Daoy (cell line): ENCODE results near the gene LCN1. TPM values are rescaled to one million over a fixed set of nuclear protein-coding genes. Genes with fewer than 3 reads are reported as not detected.
"Not testable (repeated sequence)": the region's sequence is repeated elsewhere in the genome, so short reads cannot be mapped to it uniquely, and the experiment has no call there.

ENCODE experiments used
- DNase-seq: peaks from one replicate; pipeline ENCODE4 v3.0.0-alpha.2; 2015; ENCODE audit warnings: low read depth
- total RNA-seq: library from RNA; depleted of rRNA; stranded (reverse); fragments of >200 nt; shearing (Covaris generic); gene quantifications from 2 replicates; pipeline ENCODE4 v1.2.3, GENCODE V29; 2014

Gene LCN1
- total RNA-seq, 1 experiment from 2014 or later = not detected

DNA sequence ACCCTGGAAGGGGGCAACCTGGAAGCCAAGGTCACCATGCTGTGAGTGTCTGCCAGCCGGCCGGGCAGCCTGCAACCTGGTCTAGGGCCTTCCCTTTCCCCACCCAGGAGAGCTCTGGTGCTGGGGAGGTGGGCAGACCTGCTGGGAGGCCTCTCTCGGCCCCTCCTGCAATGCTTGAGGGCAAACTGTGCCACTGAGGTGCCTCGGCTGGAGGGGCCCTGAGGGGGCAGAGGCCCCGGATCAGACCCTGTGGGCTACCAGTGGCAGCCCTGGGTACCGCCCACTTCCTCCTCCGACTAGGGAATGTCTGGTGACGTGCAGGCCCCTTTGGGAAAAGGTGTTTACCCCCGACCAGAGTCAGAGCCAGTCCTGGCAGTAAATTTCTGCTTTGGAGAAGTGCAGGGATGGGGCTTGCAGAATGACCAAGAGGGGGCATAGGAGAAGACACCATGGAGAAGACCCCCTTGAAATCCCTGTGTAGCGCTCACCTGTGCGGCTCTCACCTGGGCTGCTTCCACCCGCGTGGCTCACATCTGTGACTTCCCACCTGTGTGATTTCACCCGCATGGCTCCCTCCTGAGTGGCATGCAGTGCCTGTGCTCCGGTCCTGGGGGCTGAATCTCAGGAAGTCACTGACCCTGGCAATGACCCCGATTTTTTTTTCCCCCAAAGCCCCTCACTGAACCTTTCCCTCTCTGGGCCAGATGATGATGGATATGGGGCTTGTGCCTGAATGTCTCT is 1.1 kb downstream of the LCN1 start:
- DNase-seq = no peak

DNA sequence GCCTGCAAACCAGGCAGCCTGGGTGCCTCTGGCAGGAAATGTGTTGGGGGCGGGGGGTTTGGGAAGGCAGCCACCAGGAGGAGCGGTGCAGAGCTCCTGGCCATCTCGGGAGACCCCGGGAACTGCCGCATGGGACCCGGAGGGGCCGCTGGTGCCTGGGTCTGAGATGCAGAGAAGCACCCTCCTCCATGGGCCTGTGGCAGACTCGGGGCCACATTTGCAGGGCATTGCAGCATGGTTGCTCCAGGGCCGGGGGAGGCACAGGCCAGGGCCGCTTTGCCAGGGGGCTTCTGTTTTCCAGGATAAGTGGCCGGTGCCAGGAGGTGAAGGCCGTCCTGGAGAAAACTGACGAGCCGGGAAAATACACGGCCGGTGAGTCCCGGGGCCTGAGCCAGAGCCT is 1.7 kb downstream of the LCN1 start:
- DNase-seq = no peak

DNA sequence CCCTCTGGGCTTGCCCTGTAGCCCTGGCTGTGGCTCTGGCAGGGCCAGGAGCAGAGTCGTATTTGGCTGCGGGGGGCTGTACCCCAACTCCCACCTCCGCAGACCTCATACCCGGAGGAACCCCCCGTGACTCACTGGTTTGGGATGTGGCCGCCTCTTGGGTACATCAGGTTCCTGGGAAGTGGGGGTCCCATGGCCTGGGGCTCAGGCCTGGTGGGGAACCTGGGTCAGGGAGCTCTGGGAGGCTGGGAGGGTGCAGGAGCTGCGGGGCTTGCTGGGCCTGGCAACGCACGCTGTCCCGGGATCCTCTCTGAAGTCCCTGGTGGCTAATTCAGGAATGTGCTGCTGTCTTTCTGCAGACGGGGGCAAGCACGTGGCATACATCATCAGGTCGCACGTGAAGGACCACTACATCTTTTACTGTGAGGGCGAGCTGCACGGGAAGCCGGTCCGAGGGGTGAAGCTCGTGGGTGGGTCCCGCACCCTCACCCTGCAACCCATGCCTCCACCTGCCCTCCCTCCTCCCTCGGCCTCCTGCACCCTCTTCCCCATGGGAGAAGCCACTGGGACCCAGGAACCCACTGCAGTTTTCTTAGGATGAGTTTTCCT is 2.4 kb downstream of the LCN1 start:
- DNase-seq = no peak

DNA sequence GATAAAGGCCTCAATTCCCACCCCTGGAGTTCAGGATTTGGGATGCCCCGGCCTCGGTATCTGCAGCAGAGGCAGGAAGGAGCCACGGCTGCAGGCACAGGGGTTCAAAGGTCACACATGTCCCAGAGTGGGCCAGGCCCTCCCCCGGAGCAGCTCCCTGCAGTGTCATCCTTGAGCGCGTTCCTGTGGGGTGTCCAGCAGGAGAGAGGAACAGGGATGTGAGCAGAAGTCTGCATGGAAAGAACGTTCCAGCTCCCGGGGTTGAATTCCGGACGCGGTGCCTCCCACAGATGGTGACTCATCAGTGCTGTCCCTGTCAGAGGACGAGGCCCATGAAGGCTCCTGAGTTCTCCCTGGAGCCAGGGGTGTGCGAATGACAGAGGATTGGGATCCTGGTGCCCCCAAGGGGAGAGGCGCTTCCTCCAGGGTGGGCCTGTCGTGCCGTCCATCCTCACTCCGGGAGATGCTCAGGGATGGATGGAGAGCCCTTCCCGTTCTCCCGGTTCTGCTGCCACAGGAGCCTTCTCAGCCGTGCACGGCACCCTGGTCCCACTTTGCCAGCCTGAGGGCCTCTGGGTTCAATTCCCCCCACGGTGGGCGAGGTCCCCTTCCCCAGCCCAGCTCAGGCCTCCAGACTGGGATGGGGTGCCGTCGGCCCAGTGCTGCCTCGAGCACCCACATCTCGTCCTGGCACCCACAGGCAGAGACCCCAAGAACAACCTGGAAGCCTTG is 3.1 kb downstream of the LCN1 start:
- DNase-seq = peak; percentile 57

DNA sequence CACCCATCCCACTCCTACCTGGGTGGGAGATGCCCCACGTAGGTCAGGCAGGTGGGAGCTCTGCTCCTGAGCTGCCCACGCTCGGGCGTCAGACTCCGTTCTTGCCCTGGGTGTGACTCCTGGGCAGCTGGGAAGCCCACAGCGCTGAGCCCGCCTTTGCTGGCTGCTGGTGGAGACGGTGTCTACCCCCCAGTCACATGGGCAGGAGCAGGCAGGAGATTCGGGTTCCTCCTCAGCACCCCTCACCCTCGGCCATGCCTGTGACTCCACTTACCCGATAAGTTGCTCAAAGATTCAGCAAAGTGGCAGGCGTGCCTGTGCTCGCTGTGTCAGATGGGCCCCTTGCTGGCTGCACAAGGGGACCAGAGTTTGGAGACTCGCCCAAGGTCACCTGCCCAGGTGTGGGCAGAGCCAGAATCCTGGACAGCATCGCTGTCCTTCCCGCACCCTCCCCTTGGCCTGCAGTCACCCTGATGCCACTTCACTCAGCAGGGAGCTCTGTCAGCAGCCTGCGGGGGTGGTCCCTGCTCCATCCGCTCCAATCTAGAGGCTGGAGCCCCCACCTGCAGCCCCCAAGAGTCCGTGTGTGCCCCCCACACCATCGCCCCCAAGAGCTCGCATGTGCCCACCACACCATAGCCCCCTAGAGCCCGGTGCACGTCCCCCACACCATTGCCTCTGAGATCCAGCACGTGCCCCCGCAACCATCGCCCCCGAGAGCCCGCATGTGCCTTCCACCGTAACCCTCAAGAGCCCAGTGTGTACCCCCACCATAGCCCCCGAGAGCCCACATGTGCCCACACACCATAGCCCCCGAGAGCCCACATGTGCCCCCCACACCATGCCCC is 4.2 kb downstream of the LCN1 start:
- no peak for DNase-seq

DNA sequence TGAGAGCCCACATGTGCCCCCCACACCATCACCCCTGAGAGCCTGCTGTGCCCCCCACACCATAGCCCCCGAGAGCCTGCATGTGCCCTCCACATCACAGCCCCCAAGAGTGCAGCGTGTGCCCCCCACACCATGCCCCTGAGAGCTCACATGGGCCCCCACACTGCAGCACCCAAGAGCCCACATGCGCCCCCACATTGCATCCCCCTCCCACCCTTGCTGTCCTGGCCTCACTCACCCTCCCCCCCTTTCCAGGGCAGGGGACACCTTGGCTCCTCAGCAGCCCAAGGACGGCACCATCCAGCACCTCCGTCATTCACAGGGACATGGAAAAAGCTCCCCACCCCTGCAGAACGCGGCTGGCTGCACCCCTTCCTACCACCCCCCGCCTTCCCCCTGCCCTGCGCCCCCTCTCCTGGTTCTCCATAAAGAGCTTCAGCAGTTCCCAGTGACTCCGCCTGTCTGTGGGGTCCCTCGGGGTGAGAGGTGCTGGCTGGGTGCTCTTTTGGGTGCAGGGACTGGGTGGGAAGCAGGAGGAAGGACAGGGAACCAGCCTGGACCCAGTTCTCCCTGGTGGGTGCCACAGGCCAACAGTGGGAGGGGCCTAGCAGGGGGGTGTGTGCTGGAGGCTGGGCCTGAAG is 5.0 kb downstream of the LCN1 start:
- no peak for DNase-seq

DNA sequence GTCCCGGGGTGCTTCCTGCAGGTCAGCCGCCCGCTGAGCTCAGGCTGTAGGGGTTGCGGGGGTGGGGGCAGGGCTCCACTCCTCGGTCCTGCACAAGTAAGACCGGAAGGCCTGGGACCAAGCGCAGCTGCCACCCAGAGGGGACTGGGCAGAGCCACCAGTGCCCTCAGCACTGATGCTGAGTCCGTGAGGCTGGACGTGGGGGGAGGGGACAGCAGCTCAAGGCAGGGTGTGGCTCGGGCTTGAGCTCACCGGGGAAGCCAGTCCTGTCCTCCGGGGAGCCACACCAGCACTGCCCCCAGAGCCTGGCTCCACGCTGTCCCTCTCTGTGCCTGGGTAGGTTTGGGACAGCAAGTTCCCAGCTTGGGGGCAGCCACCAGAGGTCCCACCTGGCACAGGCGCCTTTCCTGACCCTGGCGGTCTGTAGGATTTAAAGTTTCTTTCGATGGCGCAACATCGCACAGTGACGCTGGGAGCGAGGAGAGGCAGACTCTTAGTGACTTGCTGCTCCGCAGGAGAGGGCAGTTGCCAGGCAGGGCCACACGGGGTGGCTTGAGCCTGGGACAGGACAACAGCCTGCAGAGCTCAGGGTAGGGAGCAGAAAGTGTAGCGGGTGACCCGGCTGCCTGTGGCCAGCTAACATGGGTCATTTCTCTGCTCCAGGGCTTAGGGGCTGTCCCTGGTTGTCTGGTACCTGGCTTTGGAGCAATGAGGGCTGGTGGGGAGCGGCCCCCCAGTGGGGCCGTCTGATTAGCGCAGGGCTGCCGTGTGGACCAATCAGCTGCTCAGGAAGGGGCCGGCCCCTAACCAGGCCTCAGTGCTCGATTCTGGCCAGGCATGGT is 5.7 kb downstream of the LCN1 start:
- no peak for DNase-seq

DNA sequence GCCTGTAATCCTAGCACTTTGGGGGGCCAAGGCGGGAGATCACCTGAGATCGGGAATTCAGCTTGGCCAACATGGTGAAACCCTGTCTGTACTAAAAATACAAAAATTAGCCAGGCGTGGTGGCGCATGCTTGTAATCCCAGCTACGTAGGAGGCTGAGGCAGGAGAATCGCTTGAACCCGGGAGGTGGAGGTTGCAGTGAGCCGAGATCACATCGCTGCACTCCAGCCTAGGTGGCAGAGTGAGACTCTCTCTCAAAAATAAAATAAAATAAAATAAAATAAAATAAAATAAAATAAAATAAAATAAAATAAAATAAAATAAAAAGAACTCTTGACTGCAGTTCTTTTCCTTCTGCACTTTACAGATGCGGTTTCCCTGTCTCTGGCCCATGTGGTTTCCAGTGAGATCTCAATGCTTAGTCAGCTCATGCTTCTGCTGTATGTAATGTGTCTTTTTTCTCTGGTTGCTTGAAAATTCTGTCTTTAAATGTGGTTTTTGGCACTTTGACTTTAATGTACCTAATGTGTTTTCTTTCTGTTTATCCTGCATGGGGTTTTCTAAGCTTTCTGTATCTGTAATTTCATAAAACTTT is 7.7 kb downstream of the LCN1 start:
- DNase-seq = not testable (repeated sequence)

DNA sequence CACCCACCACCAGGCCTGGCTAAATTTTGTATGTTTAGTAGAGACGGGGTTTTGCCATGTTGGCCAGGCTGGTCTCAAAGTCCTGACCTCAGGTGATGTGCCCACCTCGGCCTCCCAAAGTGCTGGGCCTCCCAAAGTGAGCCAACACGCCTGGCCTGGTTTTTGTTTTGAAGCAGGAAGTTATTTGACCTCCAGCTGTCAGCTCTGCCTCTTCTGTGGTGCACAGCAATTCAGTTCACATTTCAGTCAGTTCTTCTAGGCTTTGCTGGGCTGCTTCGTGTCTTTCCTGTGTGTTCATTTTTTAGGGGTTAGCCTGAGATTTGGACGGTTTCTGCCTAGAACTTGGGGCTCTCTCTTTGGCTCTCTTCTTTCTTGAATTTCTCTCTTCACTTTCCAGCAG is 8.9 kb downstream of the LCN1 start:
- no peak for DNase-seq

DNA sequence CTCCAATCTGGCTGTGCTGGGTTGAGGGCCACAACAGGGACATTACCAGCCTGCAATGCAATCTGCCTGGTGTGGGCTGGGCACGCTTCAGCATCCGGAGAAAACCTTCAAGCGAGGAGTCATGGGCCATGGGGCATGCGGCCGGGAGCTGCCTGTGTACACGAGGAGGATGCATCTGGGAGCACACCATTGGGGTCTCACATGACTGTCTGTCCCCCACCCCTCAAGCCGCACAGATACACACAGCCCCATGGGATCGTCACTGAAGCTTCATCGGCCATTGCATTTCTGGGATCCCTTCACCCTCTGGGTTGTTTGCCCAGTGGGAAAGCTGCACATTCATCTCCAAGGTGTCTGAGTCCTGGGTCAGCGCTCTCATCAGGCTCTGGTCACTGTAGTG is 9.9 kb downstream of the LCN1 start:
- no peak for DNase-seq

DNA sequence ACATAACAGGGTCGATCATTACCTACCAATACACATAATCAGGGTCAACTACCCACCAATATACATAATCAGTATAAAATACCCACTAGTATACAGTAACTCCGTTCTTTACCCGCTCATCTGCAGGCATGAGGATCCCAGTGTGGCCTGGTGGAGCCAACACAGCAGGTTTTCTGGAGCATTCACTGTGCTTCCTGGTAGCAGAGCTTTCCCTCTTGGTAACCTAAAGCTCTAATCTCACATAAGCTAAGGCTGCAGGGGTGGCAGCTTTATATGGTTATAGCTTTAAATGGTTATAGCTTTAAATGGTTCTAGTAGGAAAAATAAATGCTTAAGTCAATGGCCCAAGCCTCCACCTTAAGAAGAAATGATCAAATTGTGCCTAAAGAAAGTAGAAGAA is 11.9 kb downstream of the LCN1 start:
- no peak for DNase-seq

DNA sequence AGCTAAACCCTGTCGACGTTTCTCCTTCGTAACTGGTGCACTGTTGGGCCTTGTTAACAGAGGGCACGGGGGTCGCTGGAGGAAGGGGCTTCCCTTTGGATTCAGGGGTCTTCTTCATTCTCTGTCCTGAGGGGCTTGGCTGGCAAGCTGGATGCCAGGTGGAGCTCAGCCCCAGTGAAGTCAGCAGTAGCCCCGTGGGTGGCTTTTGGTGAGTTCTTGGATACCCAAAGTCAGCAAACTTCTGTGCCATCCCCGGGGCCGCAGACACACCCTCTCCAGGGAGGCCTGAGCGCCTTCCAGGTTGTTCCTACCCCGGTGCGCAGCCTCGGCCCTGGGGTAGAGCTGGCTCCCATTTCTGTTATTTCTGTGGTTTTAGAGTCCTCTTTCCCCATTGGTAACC is 12.4 kb downstream of the LCN1 start:
- no peak for DNase-seq

DNA sequence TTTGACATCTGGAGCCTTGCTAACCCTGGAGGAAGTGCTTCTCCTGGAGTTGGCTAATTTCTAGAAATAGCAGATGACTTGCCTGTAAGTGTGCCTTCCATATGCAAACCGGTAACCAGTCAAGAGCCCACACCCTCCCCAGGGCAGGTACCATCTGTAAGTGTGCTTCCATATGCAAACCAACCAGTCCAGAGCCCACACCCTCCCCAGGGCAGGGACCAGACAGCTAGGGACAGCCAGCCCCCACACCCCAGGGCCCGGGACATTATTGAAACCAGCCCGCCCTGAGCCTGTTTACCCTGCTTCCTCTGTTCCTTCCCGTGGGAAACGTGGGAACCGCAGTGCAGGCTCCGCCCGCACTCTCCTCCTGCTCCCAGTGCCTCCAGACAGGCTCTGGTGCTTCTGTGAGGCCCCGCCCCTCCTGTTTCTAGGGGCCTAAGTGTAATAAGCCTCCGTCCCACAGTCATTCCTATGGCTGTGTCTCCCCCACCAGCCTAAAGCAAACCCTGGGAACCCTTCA is 13.0 kb downstream of the LCN1 start:
- peak; percentile 41 for DNase-seq

DNA sequence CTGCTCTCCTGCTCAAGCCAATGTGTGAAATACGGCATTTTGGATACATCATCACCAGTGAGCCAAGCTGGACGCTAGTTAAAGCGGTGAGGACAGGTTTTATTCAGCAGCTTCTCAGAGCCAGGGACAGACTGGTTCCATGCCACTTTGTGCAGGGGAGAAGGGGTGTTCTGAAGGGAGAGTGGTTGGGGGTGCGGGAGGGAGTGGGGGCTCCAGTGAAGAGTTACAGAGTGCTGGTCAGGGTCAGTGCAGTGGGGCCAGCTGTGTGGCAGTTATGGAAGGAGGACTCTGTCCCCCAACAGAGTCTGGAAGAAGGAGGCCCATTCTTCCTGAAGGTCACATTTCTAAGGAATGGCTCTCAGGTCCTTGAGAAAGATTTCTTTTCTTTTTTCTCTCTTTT is 13.6 kb downstream of the LCN1 start:
- DNase-seq = not testable (repeated sequence)

DNA sequence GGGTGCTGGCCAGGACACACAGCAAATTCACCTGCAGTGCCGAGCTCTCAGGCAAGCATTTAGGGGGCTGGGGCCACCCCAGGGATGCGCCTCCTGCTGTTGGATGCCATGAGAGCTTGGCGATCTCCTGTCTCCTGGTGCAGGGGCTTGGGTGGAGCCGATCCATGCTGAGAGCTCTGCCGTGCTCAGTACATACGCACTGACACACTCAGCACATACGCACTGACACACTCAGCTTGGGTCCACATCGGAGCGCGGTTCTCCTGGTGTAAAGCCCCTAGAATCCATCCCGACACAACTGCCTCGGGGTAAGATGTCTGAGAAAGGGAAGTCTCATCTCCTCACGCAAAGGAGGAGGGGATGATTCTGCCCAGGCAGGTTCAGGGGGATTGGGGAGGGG is 14.4 kb downstream of the LCN1 start:
- DNase-seq = not testable (repeated sequence)

DNA sequence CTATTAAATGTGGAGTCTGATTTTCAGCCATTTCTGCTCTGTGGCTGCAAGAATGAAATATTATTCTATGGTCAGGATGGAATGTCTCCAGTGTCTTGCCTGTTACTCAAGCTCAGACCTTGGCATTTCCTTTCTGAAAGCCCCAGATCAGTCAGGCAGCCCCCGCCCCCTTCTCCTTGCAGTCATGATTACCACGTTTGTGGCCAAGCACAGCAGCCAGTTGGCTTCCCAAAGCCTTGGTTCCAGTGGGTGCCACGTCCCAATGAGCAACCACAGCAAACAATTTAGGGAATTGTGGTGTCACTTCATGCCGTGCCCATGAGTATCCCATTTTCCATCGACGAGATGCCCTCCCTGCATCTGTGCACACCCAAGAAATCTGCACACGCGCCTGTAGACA is 15.0 kb downstream of the LCN1 start:
- DNase-seq = peak; percentile 72

DNA sequence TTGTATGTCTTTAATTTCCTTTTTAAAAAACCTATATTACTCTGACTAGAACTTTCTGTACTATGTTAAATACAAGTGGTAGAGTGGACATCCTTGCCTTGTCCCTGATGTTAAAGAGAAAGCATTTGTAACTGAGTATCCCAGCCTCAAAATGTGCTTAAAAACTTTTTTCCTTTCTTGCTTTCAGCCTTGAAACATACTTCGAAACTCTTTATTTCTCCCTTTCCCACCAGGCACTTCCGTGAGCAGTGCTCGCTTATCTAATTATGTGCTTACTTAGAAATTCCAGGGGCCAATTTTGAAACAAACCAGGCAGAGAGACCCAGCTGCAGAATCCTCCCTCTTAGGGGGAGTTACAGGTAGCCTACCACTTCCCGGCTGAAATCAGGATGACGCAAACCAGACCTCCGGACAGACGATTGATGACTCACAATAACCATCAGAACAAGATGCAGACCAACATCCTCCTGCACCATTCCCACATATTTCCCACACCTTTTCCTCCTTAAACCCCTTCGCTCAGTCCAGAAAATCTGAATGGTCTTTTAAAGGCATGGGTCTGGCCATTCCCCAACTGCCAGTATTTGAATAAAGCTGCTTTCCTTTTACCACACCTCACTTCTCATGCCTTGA is 22.1 kb downstream of the LCN1 start:
- DNase-seq = peak; percentile 74

DNA sequence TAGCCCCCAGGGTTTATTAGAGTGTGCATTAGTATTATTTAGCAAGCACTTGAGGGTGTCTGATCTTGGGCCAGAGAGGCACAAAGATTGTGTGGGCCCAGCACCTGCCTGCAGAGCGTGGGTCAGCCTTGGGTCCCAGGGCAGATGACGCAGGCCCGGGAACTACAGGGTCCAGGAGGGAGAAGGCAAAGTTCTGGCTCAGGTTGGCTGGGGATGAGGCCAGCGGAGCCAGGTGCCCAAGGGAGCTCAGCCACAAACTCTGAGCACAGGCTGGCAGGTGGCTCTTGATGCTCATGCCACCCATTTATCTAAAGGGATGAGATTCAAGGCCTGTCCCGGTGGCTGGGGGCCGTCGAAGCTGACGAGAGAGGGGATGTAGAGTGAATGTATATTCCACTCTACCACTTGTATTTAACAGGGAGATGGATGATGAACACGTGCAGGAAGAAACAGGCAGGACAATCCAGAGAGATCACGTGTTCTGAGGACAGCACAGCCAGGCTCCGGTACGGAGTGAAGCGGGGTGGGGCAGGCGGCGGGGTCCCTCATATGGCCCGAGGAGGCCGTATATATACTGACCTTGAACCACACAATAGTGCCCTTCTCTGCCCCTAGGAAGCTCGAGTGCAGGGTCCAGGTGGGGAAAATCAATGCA is 23.9 kb downstream of the LCN1 start:
- DNase-seq = no peak

DNA sequence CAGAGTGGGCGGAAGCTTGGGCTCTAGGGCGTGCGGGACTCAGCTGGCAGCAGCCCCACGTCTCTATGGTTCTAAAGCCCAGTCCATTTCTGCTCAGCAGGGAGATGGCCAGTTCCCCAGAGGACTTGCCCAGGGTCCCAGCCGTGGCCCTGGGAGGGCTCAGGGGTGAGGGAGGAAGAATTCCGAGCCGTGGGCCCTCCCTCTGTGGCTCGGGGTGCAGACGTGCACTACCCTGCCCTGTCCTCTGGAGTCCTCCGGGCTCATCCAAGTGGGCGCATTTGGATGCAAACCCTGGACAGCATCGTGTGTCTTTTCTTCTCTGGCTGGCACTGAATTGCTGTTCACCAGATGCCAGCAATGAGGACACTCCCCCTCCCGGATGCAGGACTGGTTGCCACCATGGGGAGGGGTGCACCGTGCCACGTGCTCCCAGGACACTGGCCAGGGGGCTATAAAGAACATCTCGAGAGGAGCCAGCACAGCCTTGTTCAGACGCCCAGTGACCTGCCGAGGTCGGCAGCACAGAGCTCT is 24.5 kb downstream of the LCN1 start, which contains the start of gene OBP2A:
Gene OBP2A (plus strand): TSS at position 481 of the 531 bp plus-strand sequence. CDS start 55 bp downstream, outside the sequence.
- DNase-seq = not testable (repeated sequence)
